HG03097 (cell line): ENCODE data around the gene GPX5.
"Not testable (repeated sequence)": the region's sequence is repeated elsewhere in the genome, so short reads cannot be mapped to it uniquely, and the experiment has no call there.

Experiments
- ATAC-seq: cut with Tn5 transposase; IDR thresholded peaks from one replicate; pipeline ENCODE4 v1.9.1; 2021; ENCODE audit not compliant: unreplicated experiment, low FRiP score

The GPX5 gene, protein sequence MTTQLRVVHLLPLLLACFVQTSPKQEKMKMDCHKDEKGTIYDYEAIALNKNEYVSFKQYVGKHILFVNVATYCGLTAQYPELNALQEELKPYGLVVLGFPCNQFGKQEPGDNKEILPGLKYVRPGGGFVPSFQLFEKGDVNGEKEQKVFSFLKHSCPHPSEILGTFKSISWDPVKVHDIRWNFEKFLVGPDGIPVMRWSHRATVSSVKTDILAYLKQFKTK

DNA sequence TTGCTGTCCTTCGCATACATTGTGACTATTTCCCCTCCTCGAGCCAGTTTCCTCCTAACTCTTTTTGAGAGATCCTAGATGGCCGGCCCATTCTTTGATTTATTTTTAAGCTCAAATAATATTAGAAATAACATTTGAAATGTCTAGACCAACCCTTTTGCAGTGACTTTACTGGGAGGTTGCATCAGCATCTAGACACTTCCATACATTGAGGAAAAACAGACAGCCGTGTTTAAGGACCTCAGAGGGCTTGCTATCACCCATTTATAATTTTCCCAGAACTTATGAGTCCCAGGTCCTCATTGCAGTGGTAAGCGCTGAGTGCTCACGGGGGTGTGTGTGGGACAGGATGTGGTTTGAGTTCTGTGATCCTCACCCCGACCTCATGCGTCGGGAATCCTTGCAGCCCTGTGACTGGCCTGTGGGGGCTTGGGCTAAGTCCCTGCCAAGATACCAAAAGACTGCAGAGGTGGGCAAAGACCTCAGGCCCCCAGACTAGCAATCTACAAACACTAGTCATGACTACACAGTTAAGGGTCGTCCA lies at the start of gene GPX5:
Gene GPX5 (plus strand): TSS at position 386 of the 544 bp plus-strand sequence. CDS start 133 bp downstream, at position 519.
- no peak for ATAC-seq

DNA sequence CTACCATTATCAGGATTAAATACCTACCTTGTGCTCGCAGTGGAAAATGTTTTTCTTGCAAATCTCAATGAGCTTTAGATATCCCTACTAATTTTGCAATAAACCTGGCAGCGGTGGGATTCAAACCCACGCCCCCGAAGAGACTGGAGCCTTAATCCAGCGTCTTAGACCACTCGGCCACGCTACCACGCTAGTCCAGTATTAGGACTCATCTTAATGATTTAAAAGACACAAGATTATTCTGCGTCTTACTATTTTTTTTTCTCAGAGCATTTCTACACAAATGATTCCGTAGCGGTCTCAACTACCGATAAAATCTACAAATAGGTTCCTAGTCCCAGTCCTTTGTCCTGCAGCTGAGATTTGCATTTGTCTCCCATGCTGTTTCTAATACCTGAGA lies 47.2 kb upstream of the GPX5 start:
- no peak for ATAC-seq

DNA sequence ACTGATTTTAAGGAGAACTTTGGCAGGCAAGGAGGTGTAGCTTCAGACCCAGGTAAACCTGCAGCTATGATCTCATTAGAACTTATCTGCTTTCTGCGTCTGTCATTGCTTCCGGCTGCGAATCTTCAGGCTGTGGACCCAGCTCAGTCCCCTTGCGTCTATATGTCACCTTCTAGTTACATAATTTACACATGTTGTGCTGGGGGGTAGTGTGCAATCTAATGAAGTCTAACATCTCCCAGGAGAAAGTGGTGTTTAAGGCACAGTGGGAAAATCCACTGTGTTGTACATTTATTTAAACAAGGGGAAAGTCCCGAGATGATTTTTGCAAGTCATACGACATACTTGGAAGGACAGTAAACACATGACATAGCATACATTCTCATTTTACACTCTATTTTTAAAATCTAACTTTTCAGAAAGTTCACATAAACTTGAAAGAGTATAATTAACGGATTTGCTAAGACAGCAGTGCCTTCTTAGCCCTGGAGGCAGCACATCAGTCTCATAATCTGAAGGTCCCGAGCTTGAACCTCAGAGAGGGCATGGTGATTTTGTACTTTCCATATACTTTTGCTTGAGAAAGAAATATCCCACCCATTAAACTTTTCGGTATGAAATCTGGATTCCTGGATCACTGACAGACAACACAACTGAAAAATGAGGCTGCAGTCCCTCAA lies 45.3 kb upstream of the GPX5 start:
- ATAC-seq, result no peak

DNA sequence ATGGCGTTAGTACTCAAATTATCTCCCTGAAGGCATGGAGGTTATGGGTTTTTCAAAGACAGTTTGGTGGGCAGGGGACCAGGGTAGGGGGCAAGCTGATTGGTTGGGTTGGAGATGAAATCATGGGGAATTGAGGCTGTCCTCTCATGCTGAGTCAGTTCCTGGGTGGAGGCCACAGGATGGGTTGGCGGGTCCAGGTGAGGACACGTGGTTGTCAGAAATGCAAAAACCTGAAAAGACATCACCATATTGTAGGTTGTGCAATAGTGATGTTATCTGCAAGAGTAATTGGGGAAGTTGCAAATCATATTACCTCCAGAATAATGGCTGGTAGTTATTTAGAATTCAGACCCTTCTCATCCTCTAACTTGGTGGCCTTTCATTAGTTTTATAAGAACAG lies 40.2 kb upstream of the GPX5 start:
- no peak for ATAC-seq

DNA sequence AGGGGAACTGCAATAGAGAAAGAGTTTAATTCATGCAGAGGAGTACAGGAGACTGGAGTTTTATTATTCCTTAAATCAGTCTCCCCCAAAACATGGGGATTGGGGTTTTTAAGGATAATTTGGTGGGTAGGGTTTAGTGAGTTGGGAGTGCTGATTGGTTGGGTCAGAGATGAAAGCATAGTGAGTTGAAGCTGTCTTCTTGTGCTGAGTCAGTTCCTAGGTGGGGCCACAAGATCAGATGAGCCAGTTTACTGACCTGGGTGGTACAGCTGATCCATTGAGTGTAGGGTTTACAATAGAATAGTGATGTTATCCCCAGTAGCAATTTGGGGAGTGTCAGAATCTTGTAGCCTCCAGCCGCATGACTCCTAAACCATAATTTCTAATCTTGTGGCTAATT lies 39.1 kb upstream of the GPX5 start:
- no peak for ATAC-seq

DNA sequence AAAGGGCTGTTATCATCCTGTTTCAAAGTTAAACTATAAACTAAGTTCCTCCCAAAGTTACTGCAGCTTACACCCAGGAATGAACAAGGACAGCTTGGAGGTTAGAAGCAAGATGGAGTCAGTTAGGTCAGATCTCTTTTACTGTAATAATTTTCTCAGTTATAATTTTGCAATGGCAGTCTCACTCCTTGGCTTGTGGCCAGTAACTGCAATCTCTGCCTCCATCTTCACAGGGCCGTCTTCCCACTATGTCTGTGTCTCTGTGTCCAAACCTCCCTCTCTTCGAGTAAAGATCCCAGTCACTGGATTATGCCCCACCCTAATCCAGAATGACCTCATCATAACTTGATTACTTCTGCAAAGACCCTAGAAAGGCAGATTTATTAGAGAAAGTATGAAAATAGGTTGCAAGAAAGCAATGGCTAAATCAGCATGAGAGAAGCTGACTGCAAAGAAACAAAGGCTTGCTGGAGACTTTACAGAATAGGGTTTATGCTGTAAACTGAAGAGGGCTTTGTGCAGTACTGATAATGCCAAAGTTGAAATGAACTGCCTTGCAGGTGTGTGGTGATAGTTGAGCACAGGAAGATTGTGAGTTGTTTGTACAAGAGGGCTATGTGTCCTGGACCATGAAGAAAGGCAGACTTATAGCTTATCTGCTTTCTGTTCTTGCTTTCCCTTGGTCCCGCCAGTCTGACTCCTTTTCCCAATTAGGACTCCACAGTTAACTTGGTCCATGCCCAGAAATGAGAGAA lies 38.5 kb upstream of the GPX5 start:
- ATAC-seq, result no peak

DNA sequence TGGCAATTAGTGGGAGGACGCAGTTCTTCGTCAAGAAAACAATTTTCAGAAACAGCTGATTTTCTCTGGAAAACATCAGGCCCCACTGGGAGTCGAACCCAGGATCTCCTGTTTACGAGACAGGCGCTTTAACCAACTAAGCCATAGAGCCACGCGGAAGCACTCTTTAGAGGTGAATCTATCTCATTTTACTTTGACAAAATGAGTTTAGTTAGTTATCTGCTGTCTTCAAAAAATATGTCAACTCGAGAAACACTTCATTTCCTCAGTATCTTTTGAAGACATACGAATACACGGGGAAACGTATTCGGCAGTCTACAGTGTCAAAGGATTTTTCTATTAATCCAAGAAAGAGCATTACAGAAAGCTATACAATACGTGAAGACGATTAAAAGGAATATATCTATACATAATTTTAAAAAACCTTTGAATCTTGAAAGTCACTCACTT lies 36.7 kb upstream of the GPX5 start:
- ATAC-seq, result no peak

DNA sequence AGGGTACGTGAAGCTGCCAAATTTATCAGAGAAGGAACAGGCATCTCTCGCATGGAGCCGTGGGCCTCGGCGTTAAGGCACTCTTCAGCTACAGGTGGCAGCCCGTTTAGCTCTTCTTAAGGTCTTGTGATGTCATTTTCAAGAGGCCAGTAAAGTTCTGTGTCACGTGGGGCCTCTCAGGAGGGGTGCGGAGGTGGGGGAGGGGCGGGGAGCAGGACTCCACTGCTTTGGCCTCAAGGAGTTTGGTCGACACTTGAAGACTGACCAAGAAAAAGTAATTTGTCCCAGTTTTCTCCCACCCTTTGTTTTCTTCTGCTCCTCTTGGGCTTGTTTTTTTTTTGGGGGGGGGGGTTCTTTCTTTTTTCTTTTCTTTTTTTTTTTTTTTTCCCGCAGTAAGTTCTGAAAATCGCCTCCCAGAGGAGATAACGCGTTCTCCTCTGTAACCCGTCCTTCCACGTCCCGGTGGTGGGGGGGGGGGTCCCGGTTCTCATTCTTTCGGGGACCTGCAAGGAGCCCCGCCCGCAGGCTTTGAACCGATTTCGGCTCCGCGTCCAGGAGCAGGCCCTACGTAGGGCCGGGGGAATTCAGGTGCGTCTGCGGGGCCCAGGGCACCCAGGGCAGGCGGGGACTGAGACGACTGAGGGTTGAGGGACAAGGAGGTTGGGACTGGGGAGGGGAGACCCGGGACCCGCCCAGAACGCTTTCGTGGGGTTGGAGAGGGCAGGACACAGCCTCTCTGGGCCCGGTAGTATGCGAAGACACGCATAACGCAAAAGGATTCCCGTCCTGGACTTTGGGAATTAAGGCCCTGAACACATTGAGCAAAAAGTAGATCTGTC lies 36.1 kb upstream of the GPX5 start:
- no peak for ATAC-seq

DNA sequence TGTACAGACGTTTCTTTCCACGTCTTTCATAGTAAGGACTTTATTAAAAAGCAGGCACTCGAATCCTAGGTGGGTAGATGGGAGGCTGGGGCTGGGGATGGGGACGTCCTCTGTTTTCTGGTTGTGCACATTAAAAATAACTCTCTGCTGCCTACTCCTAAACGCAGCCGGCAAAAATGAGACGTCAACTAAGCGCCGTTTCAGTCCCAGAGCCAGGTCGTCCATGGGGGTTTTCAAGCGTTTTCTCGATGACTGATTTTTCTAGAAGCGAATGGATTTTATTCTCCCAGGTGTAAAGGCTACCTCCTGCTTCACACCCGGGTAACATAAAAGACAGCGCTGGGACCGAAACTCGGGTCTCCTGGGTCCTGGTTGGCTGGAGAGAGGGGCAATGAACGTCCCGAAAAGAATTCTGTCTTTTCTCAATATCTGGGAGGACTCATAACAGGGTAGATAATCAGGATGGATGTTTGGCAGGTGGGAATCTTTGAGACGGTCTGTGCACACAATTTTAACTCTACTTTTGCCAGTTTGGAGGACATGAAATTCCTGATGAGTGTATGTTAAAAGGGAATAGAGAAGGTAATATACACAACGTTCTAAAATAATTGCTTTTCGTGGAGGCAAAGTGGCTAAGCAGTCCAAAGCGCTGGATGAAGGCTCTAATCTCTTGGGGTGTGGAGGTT lies 35.3 kb upstream of the GPX5 start:
- no peak for ATAC-seq

DNA sequence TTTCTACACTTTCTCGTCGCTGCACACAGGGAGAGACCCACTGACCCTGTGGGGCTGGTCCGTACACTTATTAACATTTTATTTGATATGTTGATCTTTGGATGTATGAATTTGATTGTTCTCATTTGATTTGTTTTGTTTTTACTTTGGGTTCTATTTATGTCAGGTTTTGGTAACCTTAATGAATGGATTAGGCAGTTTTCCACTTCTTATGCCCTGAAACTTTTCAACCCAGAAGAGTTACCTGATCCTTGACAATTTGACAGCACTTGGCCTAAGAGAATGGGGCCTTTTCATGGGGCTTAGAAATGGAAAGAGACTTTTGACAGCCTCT lies 33.7 kb upstream of the GPX5 start:
- ATAC-seq, result no peak

DNA sequence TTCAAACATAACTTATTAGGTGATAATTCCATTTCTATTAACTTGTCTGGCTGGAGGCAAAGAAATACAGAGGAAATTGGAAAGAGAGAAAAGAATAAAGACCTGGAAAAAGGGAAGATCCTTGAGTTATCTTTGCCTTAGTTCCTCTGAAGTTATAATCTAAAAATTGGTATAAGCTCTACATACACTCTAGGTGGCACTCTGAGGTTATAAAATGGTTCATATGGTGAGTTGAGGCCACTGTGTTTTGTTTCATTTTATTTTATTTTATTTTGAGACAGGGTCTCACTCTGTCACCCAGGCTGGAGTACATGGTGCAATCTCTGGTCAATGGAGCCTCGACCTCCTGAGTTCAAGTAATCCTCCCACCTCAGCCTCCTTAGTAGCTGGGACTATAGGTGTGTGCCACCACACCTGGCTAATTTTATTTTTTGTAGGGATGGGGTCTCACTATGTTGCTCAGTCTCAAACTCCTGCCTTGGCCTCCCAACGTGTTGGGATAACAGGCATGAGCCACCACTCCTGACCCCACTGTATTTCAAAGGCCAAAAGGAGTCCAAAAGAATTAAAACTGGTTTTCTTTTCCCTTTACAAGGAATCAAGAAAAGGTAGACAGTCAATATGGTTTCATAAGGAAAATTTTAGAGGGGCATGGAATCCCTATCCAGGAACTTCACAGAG lies 29.4 kb upstream of the GPX5 start:
- ATAC-seq, result no peak

DNA sequence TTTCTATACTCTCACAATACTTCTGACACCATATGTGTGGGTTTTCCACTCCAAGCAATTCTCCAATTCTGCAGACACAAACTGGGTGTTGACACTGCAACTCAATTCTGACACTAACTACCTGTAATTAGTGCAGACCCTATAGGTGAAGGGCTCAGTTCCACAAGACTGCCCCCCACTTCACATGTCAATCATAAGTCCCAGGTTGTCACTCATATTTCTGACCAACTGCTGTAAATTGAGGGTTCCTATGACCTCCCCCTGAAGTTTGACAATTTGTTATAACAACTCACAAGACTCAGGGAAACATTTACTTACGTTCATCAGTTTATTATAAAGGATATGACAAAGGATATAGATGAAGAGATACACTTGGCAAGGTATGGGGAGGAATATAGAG lies 28.4 kb upstream of the GPX5 start:
- ATAC-seq, result no peak

DNA sequence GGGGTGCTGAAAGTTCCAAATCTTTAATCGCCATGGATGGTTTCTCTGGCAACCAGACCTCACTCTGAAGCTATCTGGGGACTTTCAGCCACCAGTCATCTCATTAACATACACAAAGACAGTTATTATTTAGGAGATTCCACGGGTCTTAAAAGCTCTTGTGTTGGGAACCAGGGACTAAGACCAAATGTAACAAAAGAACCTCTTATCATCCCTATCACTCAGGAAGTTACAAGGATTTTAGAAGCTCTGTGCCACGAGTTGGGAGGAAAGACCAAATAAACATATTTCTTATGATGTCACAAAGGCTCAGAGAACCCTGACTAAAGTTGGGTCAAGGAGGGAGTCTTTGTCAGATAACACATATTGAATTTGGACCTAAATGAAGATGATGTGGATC lies 27.8 kb upstream of the GPX5 start:
- ATAC-seq, result no peak

DNA sequence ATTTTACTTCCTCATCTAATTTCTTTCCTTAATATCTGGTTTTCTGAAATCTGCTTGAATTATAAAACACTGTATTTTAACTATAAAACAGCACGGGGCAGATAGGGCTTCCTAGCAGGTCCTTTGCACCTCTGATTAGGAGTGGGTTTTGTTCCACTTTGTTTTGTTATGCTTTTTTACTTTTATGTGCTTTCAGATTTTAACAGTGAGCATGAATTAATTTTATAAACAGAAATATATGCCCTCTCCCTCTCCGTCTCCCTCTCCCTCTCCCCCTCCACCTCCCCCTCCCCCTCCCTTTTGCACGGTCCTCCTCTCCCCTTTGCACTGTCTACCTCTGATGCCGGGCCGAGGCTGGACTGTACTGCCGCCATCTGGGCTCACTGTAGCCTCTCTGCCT lies 24.4 kb upstream of the GPX5 start:
- no peak for ATAC-seq

DNA sequence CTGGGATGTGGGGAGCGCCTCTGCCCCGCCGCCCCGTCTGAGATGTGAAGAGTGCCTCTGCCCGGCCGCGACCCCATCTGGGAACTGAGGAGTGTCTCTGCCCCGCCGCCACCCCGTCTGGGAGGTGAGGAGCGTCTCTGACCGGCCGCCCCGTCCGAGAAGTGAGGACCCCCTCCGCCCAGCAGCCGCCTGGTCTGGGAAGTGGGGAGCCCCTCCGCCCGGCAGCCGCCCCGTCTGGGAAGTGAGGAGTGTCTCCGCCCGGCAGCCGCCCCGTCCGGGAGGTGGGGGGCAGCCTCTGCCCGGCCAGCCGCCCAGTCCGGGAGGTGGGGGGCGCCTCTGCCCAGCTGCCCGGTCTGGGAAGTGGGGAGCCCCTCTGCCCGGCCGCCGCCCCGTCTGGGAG lies 23.5 kb upstream of the GPX5 start:
- ATAC-seq, result not testable (repeated sequence)

DNA sequence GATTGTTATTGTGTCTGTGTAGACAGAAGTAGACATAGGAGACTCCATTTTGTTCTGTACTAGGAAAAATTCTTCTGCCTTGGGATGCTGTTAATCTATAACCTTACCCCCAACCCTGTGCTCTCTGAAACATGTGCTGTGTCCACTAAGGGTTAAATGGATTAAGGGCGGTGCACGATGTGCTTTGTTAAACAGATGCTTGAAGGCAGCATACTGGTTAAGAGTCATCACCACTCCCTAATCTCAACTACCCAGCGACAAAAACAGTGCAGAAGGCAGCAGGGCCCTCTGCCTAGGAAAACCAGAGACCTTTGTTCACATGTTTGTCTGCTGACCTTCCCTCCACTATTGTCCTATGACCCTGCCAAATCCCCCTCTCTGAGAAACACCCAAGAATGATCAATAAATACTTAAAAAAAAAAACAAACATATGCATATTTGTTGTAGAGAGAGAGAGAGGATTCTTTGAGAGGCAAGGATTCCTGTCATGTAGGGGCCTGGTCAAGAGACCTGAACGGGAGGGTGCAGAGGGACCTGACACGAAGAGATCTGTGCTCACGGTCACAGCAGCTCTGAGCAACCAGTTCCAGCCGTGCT lies 22.9 kb upstream of the GPX5 start:
- ATAC-seq, result not testable (repeated sequence)

DNA sequence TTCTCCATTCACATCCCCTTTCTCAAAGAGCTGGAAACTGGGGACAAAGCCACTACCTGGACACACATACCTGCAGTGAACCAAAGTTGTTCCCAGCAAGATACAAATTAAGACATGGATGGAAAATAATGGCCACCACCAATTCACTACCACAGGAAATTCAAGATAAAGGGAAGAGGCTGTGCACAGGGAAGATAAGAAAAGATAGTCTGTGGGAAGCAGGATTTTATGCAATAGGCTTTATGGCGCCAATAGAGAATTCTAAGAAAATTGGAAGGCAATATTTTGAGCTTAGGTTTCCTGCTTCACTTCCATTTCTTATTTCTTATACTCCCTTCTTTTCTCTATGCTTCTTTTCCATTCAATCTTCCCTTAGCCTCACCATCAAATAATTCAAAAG lies 19.9 kb upstream of the GPX5 start:
- no peak for ATAC-seq

DNA sequence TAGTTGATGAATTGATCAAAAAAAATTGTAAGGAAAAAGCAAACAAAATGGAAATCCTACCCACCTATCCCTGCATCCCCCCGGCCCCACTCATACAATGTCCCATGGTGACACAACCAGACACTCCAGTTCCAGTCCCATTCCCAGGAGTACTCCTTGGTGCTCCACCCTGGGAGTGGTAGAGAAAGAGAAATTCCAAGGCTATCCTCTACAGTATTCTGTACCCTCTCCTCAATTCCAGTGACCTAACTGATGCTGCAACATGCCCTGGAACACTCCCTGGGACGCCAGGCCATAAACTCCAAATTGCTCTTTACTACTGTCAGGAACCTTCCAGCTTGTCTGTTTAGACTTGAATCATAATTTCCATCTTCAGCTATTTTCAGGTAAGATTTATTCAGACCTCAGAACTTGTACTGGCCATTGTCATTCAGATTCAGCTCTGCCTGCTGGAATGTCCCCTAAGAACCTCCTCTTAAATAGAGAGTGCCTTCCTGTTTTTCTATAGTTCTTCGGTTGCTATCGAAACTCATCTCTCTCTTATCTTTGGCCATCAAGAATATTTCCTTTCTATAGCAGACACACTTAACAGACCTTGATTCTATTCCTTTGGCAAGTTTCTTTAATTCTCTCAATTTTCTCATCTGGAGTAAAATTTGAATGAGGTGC lies 18.7 kb upstream of the GPX5 start:
- no peak for ATAC-seq
